HEK293T (cell line): Measurements from ENCODE around the gene TERB2.
"Not testable (repeated sequence)": the region's sequence is repeated elsewhere in the genome, so short reads cannot be mapped to it uniquely, and the experiment has no call there.

Experiments
- ARNT ChIP-seq: fragments of 450-650 bp; IDR thresholded peaks from 2 replicates; pipeline ENCODE4 v1.6.1; 2017; ENCODE audit warnings: mild to moderate bottlenecking
- BHLHE40 ChIP-seq: fragments of 450-650 bp; IDR thresholded peaks from 2 replicates; pipeline ENCODE4 v1.6.1; 2016; ENCODE audit warnings: mild to moderate bottlenecking, moderate library complexity, borderline replicate concordance
- ELF4 ChIP-seq: fragments of 450-650 bp; IDR thresholded peaks from 2 replicates; pipeline ENCODE4 v1.6.1; 2017; ENCODE audit warnings: antibody characterized with exemption
- FOXK2 ChIP-seq: fragments of 450-650 bp; IDR thresholded peaks from 2 replicates; pipeline ENCODE4 v1.6.1; 2016; ENCODE audit warnings: mild to moderate bottlenecking
- FOXM1 ChIP-seq: fragments of 450-650 bp; IDR thresholded peaks from 2 replicates; pipeline ENCODE4 v1.6.1; 2017; ENCODE audit warnings: mild to moderate bottlenecking, borderline replicate concordance
- HDGF ChIP-seq: fragments of 450-650 bp; IDR thresholded peaks from 2 replicates; pipeline ENCODE4 v1.6.1; 2017; ENCODE audit warnings: antibody characterized with exemption, borderline replicate concordance
- LEF1 ChIP-seq: fragments of 450-650 bp; IDR thresholded peaks from 2 replicates; pipeline ENCODE4 v1.6.1; 2017; ENCODE audit warnings: mild to moderate bottlenecking, borderline replicate concordance
- NFRKB ChIP-seq: fragments of 450-650 bp; IDR thresholded peaks from 2 replicates; pipeline ENCODE4 v1.6.1; 2016; ENCODE audit warnings: mild to moderate bottlenecking, moderate library complexity
- SP1 ChIP-seq: fragments of 450-650 bp; IDR thresholded peaks from 2 replicates; pipeline ENCODE4 v1.6.1; 2017
- SUZ12 ChIP-seq: fragments of 450-650 bp; IDR thresholded peaks from 2 replicates; pipeline ENCODE4 v1.6.1; 2016; ENCODE audit warnings: mild to moderate bottlenecking
- ZNF384 ChIP-seq: fragments of 450-650 bp; IDR thresholded peaks from 2 replicates; pipeline ENCODE4 v1.6.1; 2016
- TF ChIP-seq, protein P1 (sequence below): fragments of 450-650 bp; IDR thresholded peaks from 2 replicates; pipeline ENCODE4 v1.6.1; 2016

DNA sequence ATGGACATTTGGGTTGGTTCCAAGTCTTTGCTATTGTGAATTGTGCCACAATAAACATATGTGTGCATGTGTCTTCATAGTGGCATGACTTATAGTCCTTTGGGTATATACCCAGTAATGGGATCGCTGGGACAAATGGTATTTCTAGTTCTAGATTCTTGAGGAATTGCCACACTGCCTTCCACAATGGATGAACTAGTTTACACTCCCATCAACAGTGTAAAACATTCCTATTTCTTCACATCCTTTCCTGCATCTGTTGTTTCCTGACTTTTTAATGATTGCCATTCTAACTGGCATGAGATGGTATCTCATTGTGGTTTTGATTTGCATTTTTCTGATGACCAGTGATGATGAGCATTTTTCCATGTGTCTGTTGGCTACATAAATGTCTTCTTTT is 58.6 kb downstream of the TERB2 start:
- TF ChIP-seq BHLHE40, ARNT, SUZ12, SP1, ZNF384, ELF4, LEF1, FOXM1, NFRKB, HDGF, FOXK2: not testable (repeated sequence)
- TF ChIP-seq, protein P1, sequence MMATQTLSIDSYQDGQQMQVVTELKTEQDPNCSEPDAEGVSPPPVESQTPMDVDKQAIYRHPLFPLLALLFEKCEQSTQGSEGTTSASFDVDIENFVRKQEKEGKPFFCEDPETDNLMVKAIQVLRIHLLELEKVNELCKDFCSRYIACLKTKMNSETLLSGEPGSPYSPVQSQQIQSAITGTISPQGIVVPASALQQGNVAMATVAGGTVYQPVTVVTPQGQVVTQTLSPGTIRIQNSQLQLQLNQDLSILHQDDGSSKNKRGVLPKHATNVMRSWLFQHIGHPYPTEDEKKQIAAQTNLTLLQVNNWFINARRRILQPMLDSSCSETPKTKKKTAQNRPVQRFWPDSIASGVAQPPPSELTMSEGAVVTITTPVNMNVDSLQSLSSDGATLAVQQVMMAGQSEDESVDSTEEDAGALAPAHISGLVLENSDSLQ: not testable (repeated sequence)
